MM.1S (cell line): ENCODE data around the gene SLC51B.

Source experiments
- DNase-seq: peaks from one replicate; pipeline ENCODE4 v3.0.0-alpha.2; 2015
- H2AFZ ChIP-seq: fragments of 300-600 bp; sonication (generic); 2 replicates; pipeline ENCODE4 v1.6.0; 2016; ENCODE audit warnings: antibody characterized with exemption, low read length
- H3F3A ChIP-seq: fragments of 300-600 bp; sonication (generic); 2 replicates; pipeline ENCODE4 v1.6.1; 2016; ENCODE audit warnings: mild to moderate bottlenecking, antibody characterized with exemption, low read length, moderate library complexity, mixed read lengths; ENCODE audit not compliant: insufficient read depth
- H3K27ac ChIP-seq: fragments of 300-600 bp; sonication (generic); 2 replicates; pipeline ENCODE4 v1.5.1; 2016; ENCODE audit warnings: mild to moderate bottlenecking, low read length
- H3K27me3 ChIP-seq: fragments of 300-600 bp; sonication (generic); replicated peaks from 2 replicates; pipeline ENCODE4 v1.6.0; 2016; ENCODE audit warnings: low read length; ENCODE audit not compliant: insufficient read depth
- H3K36me3 ChIP-seq: fragments of 300-600 bp; sonication (generic); replicated peaks from 2 replicates; pipeline ENCODE4 v1.6.1; 2016; ENCODE audit warnings: mild to moderate bottlenecking, low read length, mixed read lengths; ENCODE audit not compliant: insufficient read depth
- H3K4me1 ChIP-seq: fragments of 300-600 bp; sonication (generic); 2 replicates; pipeline ENCODE4 v1.6.1; 2016; ENCODE audit warnings: low read length, mixed read lengths
- H3K4me2 ChIP-seq: fragments of 300-600 bp; sonication (generic); 2 replicates; pipeline ENCODE4 v1.6.0; 2016; ENCODE audit warnings: low read depth, low read length
- H3K4me3 ChIP-seq: fragments of 300-600 bp; sonication (generic); 2 replicates; pipeline ENCODE4 v1.5.1; 2016; ENCODE audit warnings: low read length, mixed read lengths
- H3K79me2 ChIP-seq: fragments of 300-600 bp; sonication (generic); 2 replicates; pipeline ENCODE4 v1.6.1; 2016; ENCODE audit warnings: mixed run types, low read length, mixed read lengths
- H3K9ac ChIP-seq: fragments of 300-600 bp; sonication (generic); 2 replicates; pipeline ENCODE4 v1.6.1; 2016; ENCODE audit warnings: low read length, mixed read lengths
- H3K9me2 ChIP-seq: fragments of 300-600 bp; sonication (generic); replicated peaks from 2 replicates; pipeline ENCODE4 v1.6.1; 2016; ENCODE audit warnings: mild to moderate bottlenecking, low read length, mixed read lengths; ENCODE audit not compliant: insufficient read depth
- H3K9me3 ChIP-seq: fragments of 300-600 bp; sonication (generic); replicated peaks from 2 replicates; pipeline ENCODE4 v1.6.1; 2016; ENCODE audit warnings: mild to moderate bottlenecking, low read length, mixed read lengths; ENCODE audit not compliant: insufficient read depth
- H4K20me1 ChIP-seq: fragments of 300-600 bp; sonication (generic); 2 replicates; pipeline ENCODE4 v1.6.1; 2016; ENCODE audit warnings: mild to moderate bottlenecking, low read length, moderate library complexity, mixed read lengths; ENCODE audit not compliant: insufficient read depth
- CTCF ChIP-seq: fragments of 300-600 bp; sonication (generic); IDR thresholded peaks from 2 replicates; pipeline ENCODE4 v1.5.1; 2016; ENCODE audit warnings: antibody characterized with exemption, low read length, mixed read lengths
- EZH2 ChIP-seq: fragments of 300-600 bp; sonication (generic); optimal IDR thresholded peaks from 2 replicates; pipeline ENCODE3; 2017; ENCODE audit warnings: low read depth, mild to moderate bottlenecking, antibody characterized with exemption, low read length, mixed read lengths
- EZH2phosphoT487 ChIP-seq: fragments of 300-600 bp; sonication (generic); IDR thresholded peaks from 2 replicates; pipeline ENCODE4 v1.6.1; 2018; ENCODE audit warnings: antibody characterized with exemption, low read length

The SLC51B gene

DNA sequence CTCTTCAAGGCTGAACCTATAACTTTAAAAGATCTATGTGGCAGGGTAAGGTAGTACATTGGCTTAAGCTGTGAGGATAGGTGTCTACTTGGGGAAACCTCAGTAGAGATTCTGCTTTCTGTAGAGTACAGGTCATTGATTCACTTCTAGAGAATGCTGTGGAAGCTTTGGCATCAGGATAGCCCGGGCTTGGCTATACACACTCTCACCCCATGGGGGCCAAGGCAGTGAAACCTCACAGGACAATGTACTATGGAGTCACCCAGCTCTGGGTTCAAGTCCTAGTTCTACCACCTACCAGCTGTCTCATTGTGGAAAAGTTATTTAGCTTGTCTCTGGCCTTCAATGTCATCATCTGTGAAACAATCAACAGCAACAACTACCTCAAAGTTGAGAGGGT, 24.8 kb upstream of the SLC51B start:
- no peaks in the 10 kb centered on the region for H3K27me3 ChIP-seq
- no peak for DNase-seq
- H3K4me1 ChIP-seq, result no peaks in the 10 kb centered on the region
- no peaks in the 10 kb centered on the region for H4K20me1 ChIP-seq
- no peaks in the 10 kb centered on the region for H3F3A ChIP-seq
- H3K9me2 ChIP-seq, result no peaks in the 10 kb centered on the region
- no peak overlapping the region for H3K4me3 ChIP-seq
- no peak overlapping the region for H3K9ac ChIP-seq
- TF ChIP-seq EZH2phosphoT487 (no peak), EZH2 (no peak), CTCF (no peak)
- no peaks in the 10 kb centered on the region for H3K9me3 ChIP-seq
- H3K36me3 ChIP-seq, result no peaks in the 10 kb centered on the region; the same call in 1 of the 2 replicates
- H3K27ac ChIP-seq, result no peak overlapping the region
- no peak overlapping the region for H2AFZ ChIP-seq
- H3K79me2 ChIP-seq, result no peaks in the 10 kb centered on the region
- no peak overlapping the region for H3K4me2 ChIP-seq

- Histone ChIP-seq H3K4me2 (no peak overlapping the region), H3K4me1 (no peaks in the 10 kb centered on the region), H3K79me2 (no peaks in the 10 kb centered on the region), H3F3A (no peaks in the 10 kb centered on the region), H3K9ac (no peak overlapping the region), H3K9me2 (no peaks in the 10 kb centered on the region), H3K27me3 (no peaks in the 10 kb centered on the region), H4K20me1 (no peaks in the 10 kb centered on the region), H3K9me3 (no peaks in the 10 kb centered on the region), H3K4me3 (no peak overlapping the region), H2AFZ (no peak overlapping the region), H3K27ac (no peak overlapping the region), H3K36me3 (no peaks in the 10 kb centered on the region; the same call in 1 of the 2 replicates)
- no peak for TF ChIP-seq EZH2
- TF ChIP-seq EZH2phosphoT487, result no peak
- no peak for TF ChIP-seq CTCF
- DNase-seq, result no peak
These were observed 23.7 kb upstream of the SLC51B start for GRCh38 chr15:65021488-65021887.

DNA sequence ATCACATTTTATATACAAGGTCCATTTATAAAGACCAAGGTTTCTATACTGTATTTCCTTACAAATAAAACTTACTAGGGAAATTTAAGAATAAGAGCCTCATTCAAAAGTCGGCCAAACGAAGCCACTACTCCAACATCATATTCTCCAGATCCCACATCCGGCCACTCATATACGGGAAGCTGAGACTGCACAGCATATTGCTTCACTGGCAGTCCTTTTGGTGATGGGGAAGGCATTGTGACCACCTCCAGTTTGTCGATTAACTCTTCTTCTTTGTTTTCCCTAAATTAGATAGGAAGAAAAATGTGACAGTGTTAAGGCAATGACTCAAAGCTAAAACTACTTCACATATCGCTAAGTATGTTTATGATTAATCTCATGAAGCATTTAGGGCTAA, 18.4 kb upstream of the SLC51B start:
- Histone ChIP-seq H3K9me2 (no peaks in the 10 kb centered on the region), H3K4me3 (no peak overlapping the region), H3K27ac (no peak overlapping the region), H3K4me2 (no peak overlapping the region), H3K36me3 (no peaks in the 10 kb centered on the region), H3K9ac (no peak overlapping the region), H3K4me1 (0 out of 2 replicates have a peak, but pooled peaks cover 3% of the 10 kb centered on the region), H2AFZ (no peak overlapping the region), H3K27me3 (no peaks in the 10 kb centered on the region), H3K79me2 (peaks cover 17% of the 10 kb centered on the region), H4K20me1 (no peaks in the 10 kb centered on the region), H3F3A (no peaks in the 10 kb centered on the region), H3K9me3 (no peaks in the 10 kb centered on the region)
- DNase-seq, result no peak
- no peak for TF ChIP-seq EZH2
- TF ChIP-seq CTCF, result no peak
- no peak for TF ChIP-seq EZH2phosphoT487
